ENCODE data around the gene FTO.
"Not testable (repeated sequence)": the region's sequence is repeated elsewhere in the genome, so short reads cannot be mapped to it uniquely, and the experiment has no call there.

Gene FTO

GRCh38 chr16:53826658-53827057, 122.7 kb downstream of the FTO start:
- DNase-seq (ENCODE audit: low read depth in 2 of 2), result no peak

- no peak for DNase-seq (ENCODE audit: low read depth in 2 of 2)
Observed at GRCh38 chr16:53827741-53828140, 123.8 kb downstream of the FTO start.

- DNase-seq (ENCODE audit: low read depth in 2 of 2), result no peak
Observed at GRCh38 chr16:53829186-53829747, 125.3 kb downstream of the FTO start.

- DNase-seq (ENCODE audit: low read depth in 2 of 2), result no peak
Observed at GRCh38 chr16:53832896-53833544, 129.1 kb downstream of the FTO start.

GRCh38 chr16:53836142-53836541, 132.2 kb downstream of the FTO start:
- no peak for DNase-seq (ENCODE audit: low read depth in 2 of 2)

- no peak for DNase-seq (ENCODE audit: low read depth in 2 of 2)
Observed at GRCh38 chr16:53836680-53837079, 132.7 kb downstream of the FTO start.

- DNase-seq (ENCODE audit: low read depth in 2 of 2), result no peak
Observed at GRCh38 chr16:53837426-53837825, 133.5 kb downstream of the FTO start.

GRCh38 chr16:53839150-53839549, 135.2 kb downstream of the FTO start:
- DNase-seq (ENCODE audit: low read depth in 2 of 2), result no peak

GRCh38 chr16:53840456-53840855, 136.5 kb downstream of the FTO start:
- no peak for DNase-seq (ENCODE audit: low read depth in 2 of 2)

- DNase-seq (ENCODE audit: low read depth in 2 of 2), result no peak
Observed at GRCh38 chr16:53841884-53842283, 137.9 kb downstream of the FTO start.

- DNase-seq (ENCODE audit: low read depth in 2 of 2), result no peak
Observed at GRCh38 chr16:53843084-53843483, 139.1 kb downstream of the FTO start.

- no peak for DNase-seq (ENCODE audit: low read depth in 2 of 2)
Observed at GRCh38 chr16:53844804-53845203, 140.8 kb downstream of the FTO start.

- DNase-seq (ENCODE audit: low read depth in 2 of 2), result not testable (repeated sequence)
Observed at GRCh38 chr16:53846549-53846948, 142.6 kb downstream of the FTO start.

- no peak for DNase-seq (ENCODE audit: low read depth in 2 of 2)
Observed at GRCh38 chr16:53846971-53847370, 143.0 kb downstream of the FTO start.

- no peak for DNase-seq (ENCODE audit: low read depth in 2 of 2)
Observed at GRCh38 chr16:53848277-53848942, 144.5 kb downstream of the FTO start.

GRCh38 chr16:53848950-53849349, 145.0 kb downstream of the FTO start:
- DNase-seq (ENCODE audit: low read depth in 2 of 2), result no peak

- no peak for DNase-seq (ENCODE audit: low read depth in 2 of 2)
Observed at GRCh38 chr16:53849585-53849984, 145.6 kb downstream of the FTO start.

GRCh38 chr16:53849994-53850393, 146.0 kb downstream of the FTO start:
- DNase-seq (ENCODE audit: low read depth in 2 of 2), result no peak

- no peak for DNase-seq (ENCODE audit: low read depth in 2 of 2)
Observed at GRCh38 chr16:53852678-53853077, 148.7 kb downstream of the FTO start.

- no peak for DNase-seq (ENCODE audit: low read depth in 2 of 2)
Observed at GRCh38 chr16:53855056-53855455, 151.1 kb downstream of the FTO start.

- DNase-seq (ENCODE audit: low read depth in 2 of 2), result no peak
Observed at GRCh38 chr16:53855511-53855910, 151.6 kb downstream of the FTO start.

- DNase-seq (ENCODE audit: low read depth in 2 of 2), result no peak
Observed at GRCh38 chr16:53859995-53860540, 156.1 kb downstream of the FTO start.

- no peak for DNase-seq (ENCODE audit: low read depth in 2 of 2)
Observed at GRCh38 chr16:53863861-53864260, 159.9 kb downstream of the FTO start.
